Measurements from ENCODE around the gene CCNJL.

CCNJL gene

GRCh38 chr5:160333721-160334120, 21.4 kb upstream of the CCNJL start:
- DNase-seq (ENCODE audit: low read depth in 1 of 2, low spot score in 1 of 2), result no peak

DNA sequence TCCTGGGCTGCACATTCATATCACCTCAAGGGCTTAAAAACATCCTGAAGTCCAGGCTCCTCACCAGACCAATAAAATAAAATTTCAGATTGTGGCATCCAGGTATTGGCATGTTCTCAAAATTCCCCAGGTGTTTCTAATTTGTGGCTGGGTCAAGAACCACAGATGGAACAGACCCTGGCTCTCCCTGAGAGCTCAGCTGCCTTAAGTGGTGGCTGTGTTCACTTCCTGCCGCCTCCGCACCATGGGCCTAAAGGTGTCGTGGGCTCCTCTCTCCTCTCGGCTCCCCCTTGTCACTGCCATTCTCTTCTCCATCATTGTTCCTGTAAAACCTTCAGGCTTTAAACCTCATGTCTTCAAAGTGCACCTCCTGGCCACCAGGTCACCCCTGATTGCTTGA, 17.8 kb upstream of the CCNJL start:
- DNase-seq (ENCODE audit: low read depth in 1 of 2, low spot score in 1 of 2), result no peak

DNA sequence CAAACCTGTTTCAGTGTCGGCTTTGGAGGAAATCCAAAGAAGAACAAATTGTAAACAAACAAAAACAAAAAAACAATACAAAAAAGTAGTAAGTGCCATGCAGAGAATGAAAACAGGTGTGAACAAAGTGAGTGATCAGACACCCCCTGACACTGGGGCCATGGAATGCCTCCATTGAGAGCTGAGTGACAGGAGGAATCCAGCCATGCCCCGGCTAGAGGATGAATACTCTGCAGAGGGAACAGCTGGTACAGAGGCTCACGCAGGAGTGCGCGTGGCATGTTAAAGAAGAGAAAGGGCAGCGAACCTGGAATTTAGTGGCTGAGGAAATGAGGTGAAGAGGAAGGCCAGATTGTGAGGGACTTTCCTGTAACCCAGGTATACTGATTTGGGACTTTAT, 15.5 kb upstream of the CCNJL start:
- no peak for DNase-seq (ENCODE audit: low read depth in 1 of 2, low spot score in 1 of 2)

GRCh38 chr5:160326981-160327380, 14.6 kb upstream of the CCNJL start:
- DNase-seq (ENCODE audit: low read depth in 1 of 2, low spot score in 1 of 2), result no peak

DNA sequence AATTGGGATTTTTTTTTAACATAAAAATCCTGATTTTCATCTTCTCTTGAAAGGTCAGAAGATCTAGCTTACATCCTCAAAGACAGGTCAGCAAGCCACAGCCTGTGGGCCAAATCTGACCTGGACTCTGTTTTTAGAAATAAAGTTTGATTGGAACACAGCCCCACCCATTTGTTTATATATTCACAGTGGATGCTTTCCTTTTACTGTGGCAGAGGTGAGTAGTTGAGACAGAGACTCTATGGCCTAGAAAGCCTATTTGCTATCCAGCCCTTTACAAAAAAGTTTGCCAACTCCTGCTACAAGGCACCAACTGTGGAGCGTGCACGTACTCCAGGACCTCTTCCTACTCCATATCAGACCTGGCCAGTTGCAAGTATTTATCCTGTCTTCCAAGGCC, 13.4 kb upstream of the CCNJL start:
- no peak for DNase-seq (ENCODE audit: low read depth in 1 of 2, low spot score in 1 of 2)

- no peak for DNase-seq (ENCODE audit: low read depth in 1 of 2, low spot score in 1 of 2)
Observed at GRCh38 chr5:160324886-160325285, 12.5 kb upstream of the CCNJL start.

- DNase-seq (ENCODE audit: low read depth in 1 of 2, low spot score in 1 of 2), result no peak
Observed at GRCh38 chr5:160318409-160318808, 6.0 kb upstream of the CCNJL start.

GRCh38 chr5:160317434-160317833, 5.1 kb upstream of the CCNJL start:
- no peak for DNase-seq (ENCODE audit: low read depth in 1 of 2, low spot score in 1 of 2)

DNA sequence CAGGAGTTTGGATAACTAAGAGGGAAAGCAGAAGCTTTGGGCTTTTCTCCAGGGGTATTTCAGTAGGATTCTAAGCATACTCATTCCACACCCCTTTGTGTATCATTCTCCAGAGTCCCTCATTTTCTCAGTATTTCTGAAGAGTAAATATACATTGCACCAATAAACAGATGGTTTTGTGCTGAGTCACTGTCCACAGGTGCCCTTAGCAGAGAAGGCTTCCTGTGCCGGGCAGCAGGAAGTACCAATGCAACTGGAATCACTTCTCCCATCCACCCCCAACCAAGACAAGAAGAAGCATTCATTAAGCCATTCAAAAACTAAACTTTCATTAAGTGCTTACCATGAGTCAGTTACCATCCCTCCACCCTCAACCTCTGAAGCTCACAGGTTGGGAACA, 3.6 kb upstream of the CCNJL start:
- DNase-seq (ENCODE audit: low read depth in 1 of 2, low spot score in 1 of 2), result no peak

DNA sequence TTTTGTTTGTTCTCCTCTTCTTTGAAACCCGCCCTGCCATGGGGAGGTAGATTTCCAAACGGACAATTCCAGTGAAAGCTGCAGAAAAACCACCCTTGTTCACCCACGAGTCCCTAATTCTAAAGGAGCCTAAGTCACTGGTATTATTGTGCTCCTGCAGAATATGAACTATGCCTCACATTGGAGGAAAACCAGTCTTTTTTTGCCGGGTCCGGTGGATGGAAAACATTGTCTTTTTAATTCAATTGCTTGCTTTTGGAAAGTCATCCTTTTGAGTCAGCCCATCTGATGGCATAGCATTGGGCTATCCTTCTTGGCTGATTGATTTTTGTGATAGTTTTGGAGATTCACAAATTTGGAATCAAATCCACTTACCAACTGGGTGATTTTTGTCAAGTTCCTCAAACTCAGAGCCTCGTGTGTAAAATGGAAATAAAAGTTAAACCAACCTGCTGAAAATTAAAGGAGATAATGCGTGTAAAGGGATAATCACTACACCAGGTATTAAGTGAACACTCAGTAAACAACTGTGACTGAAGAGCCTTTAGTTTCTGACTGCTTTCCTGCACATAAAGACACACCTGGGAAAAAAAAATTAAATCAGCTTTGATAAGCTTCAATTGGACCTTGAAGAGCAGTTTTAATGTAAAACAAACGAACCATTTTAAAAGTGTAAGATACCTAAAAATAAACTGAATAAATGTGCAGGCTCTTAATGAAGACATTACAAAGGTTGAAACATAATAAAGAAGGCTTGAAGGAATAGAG, 780 bp upstream of the CCNJL start:
- no peak for DNase-seq (ENCODE audit: low read depth in 1 of 2, low spot score in 1 of 2)

GRCh38 chr5:160311491-160312133, 752 bp downstream of the CCNJL start:
- no peak for DNase-seq (ENCODE audit: low read depth in 1 of 2, low spot score in 1 of 2)

- DNase-seq (ENCODE audit: low read depth in 1 of 2, low spot score in 1 of 2), result no peak
Observed at GRCh38 chr5:160310552-160311295, 1.6 kb downstream of the CCNJL start.

- DNase-seq (ENCODE audit: low read depth in 1 of 2, low spot score in 1 of 2), result no peak
Observed at GRCh38 chr5:160310140-160310539, 2.2 kb downstream of the CCNJL start.

DNA sequence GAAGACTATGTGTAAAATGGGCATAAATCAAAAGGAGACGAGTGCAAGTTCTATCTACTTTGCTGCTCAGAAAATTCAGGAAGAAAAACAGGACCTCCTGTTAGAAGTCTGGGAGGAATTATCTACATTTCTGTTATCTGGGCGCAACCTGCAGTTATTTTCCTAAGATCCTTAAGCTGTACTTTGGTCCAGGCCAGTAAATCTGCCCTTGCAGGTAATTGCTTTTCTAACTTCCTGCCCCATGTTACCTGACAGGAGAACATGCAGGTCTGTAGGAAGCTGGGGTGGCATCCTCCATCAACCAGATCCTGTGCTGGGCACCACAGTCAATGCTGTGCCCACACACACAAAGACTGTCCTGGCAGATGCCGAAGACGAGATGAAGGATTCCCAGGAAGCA, 5.7 kb downstream of the CCNJL start:
- no peak for DNase-seq (ENCODE audit: low read depth in 1 of 2, low spot score in 1 of 2)

GRCh38 chr5:160305319-160305718, 7.0 kb downstream of the CCNJL start:
- no peak for DNase-seq (ENCODE audit: low read depth in 1 of 2, low spot score in 1 of 2)

- DNase-seq (ENCODE audit: low read depth in 1 of 2, low spot score in 1 of 2), result no peak
Observed at GRCh38 chr5:160303690-160304089, 8.7 kb downstream of the CCNJL start.

GRCh38 chr5:160298189-160298588, 14.2 kb downstream of the CCNJL start:
- DNase-seq (ENCODE audit: low read depth in 1 of 2, low spot score in 1 of 2), result no peak

GRCh38 chr5:160297776-160298175, 14.6 kb downstream of the CCNJL start:
- no peak for DNase-seq (ENCODE audit: low read depth in 1 of 2, low spot score in 1 of 2)

DNA sequence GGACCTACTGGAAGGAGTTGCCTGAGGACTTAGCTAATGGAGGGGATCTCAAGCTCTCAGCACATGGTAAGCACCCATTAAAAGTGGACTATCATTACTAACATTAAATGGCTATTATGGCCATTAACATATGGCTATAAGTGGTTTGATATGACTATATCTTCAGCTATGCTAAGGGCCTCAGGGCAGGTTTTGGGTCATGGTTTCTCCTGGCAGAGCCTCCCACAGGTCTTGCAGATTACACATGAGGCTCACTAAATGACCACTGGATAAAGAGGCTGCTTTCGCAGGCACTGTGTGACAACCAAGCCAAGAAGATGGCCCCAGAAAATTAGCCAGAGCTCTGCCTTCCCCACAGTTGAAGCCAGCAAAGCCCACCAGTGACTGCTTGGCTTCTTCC, 15.4 kb downstream of the CCNJL start:
- no peak for DNase-seq (ENCODE audit: low read depth in 1 of 2, low spot score in 1 of 2)

GRCh38 chr5:160296496-160296895, 15.9 kb downstream of the CCNJL start:
- DNase-seq (ENCODE audit: low read depth in 1 of 2, low spot score in 1 of 2), result no peak

DNA sequence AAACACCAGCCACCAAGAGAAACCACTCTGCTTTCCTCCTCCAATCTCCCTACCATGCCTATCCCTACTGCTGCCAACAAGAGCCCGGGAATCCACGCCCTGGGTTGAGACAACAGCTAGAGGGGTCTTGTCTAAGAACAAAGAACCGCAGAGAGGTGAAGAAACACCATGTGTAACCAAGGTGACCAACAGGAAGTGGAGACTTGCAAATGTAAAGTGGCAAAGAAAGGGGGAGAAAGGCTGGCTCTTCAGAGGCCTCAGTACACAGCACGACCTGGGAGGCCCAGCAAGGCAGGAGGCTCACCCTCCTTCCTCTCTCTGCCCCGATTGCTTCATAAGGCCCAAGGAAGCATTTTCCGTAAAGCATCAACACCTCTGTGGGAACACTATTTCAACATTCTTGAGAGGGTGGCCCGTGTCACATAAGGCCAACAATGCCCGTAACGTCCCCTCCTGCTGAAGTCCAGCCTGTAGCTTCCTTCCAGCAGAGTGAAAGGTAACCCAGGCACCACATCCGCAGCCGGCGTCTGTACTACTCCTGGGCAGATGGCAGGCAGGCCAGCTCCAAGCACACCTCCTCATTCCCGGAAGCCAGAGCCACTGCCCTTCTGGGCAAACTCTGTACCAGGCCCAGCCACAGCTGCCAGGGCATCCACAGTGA, 18.3 kb downstream of the CCNJL start:
- no peak for DNase-seq (ENCODE audit: low read depth in 1 of 2, low spot score in 1 of 2)

- DNase-seq (ENCODE audit: low read depth in 1 of 2, low spot score in 1 of 2), result no peak
Observed at GRCh38 chr5:160293386-160293785, 19.0 kb downstream of the CCNJL start.
